Fibroblast of skin of left quadriceps (primary cell): ENCODE results near the gene TRIP13.

ENCODE experiments used
- DNase-seq, 2 experiments: peaks; one replicate each; pipeline ENCODE4 v3.0.0-alpha.2; 2013; ENCODE audit warnings: low read depth in 2 of 2

TRIP13 gene

DNA sequence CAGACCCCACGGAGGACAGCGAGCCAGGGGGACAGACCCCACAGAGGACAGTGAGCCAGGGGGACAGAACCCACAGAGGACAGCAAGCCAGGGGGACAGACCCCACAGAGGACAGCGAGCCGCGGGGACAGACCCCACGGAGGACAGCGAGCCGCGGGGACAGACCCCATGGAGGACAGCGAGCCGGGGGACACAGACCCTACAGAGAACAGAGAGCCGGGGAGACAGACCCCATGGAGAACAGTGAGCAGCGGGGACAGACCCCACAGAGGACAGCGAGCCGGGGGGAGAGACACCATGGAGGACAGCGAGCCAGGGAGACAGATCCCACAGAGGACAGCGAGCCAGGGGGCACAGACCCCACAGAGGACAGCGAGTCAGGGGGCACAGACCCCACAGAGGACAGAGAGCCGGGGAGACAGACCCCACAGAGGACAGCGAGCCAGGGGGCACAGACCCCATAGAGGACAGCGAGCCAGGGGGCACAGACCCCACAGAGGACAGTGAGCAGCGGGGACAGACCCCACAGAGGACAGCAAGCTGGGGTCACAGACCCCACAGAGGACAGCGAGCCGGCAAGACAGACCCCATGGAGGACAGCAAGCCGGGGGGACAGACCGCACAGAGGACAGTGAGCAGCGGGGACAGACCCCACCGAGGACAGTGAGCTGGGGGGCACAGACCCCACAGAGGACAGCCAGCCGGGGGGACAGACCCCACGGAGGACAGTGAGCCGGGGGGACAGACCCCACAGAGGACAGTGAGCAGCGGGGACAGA, 37.5 kb upstream of the TRIP13 start:
- DNase-seq = no peak

DNA sequence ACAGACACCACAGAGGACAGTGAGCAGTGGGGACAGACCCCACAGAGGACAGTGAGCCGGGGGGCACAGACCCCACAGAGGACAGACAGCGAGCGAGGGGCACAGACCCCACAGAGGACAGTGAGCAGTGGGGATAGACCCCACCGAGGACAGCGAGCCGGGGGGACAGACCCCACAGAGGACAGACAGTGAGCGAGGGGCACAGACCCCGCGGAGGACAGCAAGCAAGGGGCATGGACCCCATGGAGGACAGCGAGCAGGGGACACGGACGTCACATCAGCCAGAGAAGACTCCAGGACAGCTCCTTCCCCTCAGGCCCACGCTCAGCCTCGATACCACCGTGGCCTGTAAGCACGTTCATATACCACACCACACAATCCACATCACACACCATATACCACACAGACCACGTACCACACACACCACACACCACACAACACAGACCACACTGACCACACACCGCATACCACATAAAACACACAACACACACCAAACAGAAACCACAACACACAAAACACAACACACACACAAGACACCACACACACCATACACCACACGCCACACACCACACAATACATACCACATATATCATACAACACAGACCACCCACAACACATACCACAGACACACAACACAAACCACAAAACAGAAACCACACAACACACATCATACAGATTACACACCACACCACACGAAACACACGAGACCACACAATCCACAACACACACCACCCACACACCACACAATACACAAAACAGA, 36.7 kb upstream of the TRIP13 start:
- DNase-seq = no peak

DNA sequence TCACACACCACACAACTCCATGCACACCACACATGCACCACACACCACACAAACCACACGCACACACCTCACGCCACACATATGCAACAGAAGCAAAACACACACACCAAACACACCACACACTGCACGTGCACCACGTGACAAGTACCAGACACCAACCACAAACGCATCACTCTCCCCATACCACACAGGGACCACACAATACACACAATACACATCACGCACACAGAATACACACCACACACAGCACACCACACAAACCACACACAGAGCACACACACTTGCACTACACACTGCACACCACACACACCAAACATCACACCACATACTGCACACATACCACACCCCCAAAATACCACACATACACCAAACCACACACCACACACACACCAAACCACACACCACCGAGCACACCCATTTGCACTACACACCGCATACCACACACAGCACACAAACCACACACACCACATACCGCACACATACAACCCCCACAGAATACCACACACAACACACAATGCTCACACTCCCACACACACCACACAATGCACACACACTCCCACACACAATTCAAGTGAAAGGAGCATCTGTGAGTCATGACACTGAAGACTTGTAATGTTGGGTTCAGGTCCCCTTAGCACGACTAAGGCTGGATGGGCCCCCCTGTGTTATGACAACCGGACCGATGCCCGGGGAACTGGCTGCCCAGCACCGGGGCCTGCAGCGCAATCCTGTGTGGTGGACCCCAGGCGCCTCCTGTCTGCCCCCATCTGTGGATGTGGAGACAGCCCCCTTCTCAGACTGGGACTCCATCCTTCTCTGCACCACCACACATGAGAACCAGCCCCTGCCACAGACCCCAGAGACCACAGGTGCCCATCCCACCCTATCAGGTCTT, 35.9 kb upstream of the TRIP13 start:
- DNase-seq = no peak

DNA sequence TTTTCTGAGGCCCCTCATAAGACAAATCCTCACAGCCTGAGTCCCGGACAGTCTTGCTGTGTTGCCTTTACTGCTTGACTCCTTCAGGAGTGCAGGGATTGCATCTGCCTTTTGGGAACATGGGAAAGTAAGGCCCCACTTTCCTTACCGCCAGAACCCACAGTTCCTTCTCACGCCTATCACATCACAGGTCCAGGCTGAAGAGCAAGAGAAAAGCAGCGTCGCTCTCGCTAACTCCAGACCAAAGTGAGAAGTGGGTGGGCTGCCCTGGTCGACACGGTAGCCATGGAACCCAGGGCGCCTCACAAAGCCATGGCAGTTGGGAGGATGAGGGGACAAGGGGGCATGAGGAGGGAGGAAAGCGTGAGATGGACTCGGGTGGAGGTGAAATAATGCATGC, 34.0 kb upstream of the TRIP13 start:
- no peak for DNase-seq

DNA sequence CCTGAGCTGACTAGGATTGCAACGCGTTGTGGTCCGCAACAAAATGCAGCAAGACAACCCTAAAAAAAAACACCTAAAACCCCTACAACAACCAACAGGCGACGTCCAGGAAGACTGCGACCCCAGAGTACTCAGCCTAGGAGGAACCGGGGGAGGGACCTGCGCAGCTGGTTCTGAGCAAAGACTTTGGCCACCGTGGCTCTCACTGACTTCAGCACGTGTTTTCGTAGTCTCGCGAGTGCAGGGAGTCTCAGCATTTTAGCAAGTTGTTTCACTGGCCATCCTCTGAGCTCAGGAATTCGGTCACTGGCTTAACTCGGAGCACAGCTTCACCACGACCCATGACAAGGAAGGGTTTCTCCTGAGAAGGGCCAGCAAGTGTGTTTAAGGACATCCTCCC, 33.3 kb upstream of the TRIP13 start:
- no peak for DNase-seq

DNA sequence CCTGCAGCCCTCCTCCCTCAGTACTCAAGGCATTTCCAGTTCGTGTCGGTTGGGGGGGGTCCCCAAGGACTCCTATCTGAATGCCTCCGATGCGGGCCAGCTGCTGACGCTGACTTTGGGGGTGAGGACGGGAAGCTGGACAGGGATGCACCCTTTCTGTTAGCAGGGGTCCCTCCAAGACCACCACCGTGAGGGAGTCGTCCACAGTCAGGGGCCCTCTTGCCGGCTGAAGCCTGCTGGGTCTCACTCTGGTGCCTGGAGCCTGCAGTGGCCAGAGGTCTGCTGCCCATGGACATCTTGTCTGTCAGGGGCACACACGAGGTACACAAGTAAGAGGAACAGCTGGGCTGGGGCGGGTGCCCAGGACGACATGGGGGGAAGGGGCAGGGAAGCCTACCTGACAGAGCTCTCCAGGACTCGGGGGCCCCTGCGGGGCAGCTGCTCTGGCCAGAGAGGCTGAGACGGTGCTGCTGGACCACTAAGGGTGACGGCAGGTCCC, 32.8 kb upstream of the TRIP13 start:
- no peak for DNase-seq

DNA sequence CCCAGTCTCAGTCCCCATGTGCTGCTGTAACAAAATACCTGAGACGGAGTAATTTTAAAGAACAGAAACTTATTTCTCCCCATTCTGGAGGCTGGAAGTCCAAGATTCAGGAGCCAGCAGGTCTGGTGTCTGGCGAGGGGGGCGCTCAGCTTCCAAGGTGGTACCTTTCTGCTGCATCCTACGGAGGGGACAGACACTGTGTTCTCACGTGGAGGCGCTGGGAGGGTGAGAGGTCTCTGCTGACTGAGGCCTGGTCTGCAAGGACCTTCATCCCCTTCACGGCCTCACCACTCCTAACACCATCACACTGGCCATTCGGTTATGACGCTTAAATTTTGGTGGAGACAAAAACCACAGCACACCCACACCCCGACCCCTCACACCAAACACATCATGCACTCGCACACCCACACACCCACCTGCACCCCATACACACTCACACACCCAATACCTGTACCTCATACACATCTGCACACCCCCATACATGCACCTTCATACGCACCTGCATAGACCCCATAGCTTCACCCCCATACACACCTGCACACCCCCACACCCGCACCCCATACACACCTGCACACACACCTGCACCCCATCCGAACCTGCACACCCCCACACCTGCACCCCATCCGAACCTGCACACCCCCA, 32.1 kb upstream of the TRIP13 start:
- no peak for DNase-seq

DNA sequence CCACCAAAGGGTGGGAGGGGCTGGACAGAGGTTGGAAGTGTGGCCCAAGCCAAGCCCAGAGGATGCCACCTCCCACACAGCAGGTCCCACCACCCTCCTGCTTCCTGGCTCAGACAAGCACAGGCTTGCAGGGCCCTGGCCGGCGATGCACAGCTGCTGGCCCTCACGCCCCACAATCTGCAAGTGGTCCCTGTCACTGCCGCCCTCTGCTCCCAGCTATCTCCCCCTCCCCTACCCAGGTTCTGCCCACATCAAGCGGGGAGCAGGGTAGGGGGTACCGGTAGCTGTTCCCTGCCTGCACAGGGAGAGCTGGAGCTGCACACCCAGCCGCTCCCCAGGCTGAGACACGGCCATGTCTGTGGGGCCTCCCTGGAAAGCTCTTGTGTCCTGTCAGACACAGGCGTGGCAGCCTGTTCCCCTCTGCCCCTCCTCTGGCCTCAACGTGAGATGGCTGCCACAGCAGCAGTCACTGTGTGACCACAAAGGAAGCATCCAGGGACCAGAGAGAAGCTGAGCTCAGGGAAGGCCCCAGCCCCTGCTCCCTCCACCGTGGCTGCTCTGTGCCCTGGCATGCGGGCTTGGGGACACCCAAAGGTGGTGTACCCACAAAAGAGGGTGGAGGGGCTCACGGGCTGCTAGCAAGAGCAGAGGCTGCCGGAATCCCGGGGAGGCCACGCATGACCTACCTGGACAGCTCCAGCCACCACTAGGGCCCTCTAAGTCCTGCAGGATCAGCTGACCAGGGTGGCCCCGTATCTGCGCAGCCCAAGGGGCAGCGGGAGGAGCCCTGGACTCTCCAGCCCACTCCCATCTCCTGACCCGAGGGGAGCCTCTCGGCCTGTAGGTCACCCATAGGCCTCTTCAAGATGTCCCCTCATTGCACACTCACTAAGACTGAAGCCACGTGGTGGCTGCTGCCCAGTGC, 31.0 kb upstream of the TRIP13 start:
- DNase-seq = no peak

DNA sequence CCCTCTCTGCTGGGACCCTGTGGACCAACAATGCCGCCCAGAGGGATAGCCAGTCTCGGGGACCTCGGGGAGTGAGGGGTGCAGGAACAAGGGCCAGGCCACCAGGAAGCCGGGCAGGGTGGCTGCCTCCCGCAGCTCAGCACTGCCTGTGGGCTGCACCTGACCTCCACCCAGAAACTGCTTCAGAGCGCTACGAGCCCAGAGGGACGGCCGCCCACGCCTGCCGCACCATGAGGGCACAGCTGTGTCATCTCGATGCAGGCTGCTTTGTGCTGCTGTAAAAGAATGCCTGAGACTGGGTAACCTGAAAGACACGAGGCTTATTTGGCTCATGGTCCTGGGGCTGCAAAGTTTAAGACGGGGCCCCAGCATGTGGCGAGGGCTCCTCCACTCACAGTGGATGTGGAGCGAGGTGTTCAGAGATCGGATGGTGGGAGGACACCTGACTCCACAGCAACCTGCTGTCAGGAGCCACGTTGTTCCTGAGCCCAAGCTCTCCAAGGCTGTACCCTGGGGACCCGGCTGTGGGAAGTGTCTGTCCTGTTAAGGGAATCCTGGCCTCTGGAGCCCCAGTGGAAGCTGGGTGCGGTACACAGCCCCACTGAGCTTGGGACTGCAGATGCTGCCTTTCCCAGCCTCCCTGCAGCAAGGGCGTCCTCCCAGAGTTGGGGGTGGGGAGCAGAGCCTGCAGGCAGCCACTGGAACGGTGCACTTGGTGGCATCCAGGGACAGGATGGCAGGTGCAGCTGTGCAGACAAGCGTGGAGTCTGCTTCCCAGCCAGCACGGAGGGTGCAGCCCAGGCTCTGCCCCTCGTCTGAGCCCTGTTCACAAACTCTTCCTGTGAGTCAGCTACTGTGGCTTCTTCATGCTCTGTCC, 30.1 kb upstream of the TRIP13 start:
- DNase-seq = no peak

DNA sequence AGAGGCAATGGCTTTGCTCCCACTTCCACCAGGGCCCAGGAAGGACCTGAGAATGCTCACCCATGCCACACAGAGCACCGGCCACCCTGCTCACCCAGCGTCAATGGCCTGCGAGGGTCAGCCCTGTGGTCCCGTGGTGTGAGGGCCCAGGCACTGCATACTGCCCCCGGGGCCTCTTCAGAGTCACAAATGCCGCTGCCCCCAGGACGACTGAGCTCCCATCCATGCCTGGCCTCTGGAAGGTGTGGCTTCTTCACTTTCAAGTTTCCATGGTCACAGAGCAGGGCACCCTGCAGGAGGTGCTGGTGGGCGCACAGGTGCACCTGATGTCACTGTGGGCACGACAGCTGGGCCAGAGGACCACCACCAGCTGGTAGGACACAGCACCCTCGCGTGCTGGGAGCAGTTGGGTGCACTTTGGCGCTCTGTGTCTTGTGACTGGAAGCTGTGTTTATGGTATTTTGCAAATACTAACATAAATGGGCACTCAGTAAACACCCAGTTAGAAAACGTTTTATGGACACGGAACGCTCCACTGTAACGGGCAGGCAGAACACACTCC, 29.4 kb upstream of the TRIP13 start:
- DNase-seq = no peak

DNA sequence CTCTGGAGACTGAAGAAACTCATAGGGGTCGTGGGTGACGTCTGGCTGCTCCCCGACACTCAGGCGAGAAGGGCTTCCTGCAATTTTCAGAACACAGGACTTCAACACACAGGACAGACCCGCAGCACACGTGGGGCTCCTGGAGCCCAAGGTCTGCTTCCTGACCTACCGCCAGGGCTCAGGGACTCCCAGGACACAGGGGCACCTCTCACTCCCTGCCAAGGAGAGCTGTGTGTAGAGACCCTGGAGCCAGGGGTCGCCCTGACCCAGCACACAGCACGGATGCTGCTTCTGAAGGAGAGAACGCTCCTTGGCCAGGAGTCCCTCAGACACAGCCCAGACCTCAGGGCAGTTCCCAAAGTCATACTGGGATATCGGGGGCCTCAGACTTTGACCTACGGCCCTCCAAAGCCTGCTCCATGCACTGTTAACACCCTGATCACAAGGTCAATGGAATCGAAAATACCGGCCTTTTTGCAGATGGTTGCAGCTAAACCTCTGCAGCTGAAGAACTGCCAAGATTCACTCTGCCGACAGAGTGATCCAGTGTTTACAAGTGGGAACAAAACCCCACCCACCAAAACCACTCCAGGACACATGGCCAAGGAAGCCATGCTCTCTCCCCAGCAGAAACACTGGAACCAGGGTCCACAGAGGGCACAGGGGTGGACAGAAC, 28.1 kb upstream of the TRIP13 start:
- no peak for DNase-seq

DNA sequence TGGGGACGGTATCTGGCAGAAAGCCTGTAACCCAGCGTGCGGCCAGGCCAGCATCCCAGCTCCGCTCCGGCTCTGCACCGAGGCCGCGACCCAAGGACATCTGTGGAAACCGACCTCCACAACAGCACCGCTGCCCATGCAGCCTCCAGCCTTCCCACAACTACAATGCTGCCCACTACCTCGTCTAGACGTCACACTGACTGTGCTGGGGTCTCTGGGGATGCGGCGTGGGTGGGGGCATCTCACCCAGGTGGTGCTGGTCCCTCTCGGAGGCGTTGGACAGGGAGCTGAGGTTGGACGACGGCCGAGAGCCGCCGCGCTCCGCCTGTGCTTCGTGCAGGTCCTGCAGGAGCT, 27.5 kb upstream of the TRIP13 start:
- no peak for DNase-seq

DNA sequence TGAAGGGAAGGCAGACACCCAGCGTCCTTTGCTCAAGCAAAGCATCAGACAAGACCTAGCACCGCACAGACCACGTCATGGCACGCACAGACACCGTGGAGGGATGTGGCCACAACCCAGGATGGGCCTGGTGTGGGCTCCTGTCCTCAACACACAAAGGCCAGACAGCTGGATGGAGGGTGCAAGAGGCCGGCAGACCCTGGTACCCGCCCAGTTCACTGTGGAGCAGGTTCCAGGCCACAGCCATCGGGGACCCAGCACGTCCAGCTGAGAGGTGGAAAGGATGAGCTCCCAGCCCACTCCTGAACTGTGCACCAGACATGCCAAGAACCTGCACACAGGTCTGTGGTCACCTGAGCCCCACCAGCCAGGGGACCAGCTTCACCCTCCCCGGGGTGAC, 26.9 kb upstream of the TRIP13 start:
- DNase-seq = no peak

DNA sequence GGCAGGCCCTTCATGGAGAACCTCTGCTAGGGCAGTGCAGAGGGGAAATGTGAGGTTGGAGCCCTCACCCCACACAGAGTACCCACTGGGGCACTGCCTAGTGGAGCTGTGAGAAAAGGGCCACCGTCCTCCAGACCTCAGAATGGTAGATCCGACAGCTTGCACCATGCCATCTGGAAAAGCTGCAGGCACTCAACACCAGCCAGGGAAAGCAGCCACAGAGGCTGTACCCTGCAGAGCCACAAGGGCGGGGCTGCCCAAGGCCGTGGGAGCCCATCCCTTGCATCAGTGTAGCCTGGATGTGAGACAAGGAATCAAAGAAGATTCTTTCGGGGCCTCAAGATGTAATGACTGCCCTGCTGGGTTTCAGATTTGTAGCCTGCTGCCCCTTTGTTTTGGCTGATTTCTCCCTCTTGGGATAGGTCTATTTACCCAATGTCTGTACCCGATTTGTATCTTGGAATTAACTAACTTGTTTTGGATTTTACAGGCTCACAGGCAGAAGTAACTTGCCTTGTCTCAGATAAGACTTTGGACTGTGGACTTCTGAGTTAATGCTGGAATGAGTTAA, 25.3 kb upstream of the TRIP13 start:
- DNase-seq = no peak

DNA sequence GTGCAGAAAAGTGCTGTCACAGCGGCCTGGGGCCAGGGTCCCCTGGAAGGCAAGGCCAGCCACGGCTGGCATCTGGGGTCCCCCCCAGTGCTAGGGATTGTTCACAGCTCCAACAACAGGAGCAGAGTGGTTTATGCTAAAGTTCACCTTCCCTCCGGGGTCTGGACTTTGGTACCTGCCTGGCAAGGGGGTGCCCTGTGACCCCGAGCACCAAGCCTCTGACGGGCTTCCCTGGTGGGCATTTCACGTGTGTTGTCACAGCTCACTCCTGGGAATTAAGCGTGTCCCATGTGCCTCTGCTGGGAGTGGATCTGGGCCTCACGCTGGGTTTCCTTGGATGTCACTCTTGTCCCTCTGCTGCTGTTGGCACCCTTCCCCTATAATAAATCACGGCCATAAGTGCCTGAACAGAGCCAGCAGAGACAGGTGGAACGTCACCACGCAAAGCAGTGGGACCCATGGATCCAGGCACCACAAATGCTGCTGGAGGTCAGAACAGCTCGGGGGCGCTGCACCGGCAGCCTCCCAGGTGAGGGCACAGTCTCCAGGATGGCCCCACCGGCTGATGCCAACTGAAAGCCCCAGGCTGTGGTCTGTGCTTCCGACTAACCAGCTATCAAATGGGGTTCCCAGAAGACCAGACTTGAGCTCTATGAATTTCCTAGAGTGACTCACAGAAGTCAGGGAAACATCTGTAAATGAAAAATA, 24.1 kb upstream of the TRIP13 start:
- DNase-seq = no peak

DNA sequence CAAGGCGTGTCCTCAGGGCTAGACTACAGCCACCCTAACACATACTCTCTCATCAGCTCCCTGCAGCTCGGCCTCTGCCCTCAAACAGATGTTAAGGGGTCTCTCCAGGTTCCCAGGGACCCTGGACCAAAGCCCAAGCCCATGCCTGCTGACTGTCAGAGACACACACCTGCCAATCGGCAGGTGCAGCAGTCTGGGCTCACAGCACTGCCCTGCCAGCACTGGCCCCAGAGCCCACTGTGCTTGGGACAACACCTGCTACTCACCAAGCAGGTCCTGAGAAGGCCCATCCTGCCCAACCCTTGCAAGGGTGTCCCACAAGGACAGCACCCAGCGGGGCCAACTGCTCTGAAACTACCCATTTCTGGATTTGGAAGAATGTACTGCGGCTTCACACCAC, 21.7 kb upstream of the TRIP13 start:
- DNase-seq = no peak

DNA sequence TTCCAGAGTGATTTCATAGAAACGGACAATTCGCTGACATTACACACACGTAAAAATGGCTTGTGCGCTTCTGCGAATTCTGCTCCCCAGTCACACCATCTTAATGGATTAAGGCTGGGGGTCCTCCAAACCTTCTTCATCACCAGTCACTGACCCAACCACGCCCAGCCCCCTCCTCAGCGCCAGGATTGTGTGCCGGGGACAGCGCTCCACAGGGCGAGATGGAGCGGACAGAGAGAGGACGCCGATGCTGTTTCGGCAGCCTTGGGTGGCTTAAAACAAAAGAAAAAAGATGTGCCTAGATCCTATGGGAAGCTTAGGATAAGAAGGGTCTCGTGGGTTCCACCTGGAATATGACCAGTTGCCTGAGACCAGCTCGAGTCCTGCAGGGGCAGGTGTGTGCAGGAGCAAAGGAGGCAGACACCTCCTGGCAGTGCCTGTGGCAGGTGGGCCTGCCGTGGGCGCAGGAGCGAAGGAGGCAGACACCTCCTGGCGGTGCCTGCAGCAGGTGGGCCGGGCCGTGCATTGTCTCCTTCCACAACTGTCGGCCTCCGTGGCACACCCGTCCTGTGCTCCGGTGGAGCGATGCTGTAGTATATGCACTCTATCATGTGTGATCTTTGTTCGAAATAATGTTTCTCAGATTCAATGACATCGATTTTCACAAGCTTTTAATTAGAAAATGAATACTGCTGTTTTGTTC, 20.9 kb upstream of the TRIP13 start:
- DNase-seq = no peak
